ENCODE results near the gene PRKCSH.
"Not testable (repeated sequence)": the region's sequence is repeated elsewhere in the genome, so short reads cannot be mapped to it uniquely, and the experiment has no call there.

PRKCSH gene

GRCh38 chr19:11421371-11422098 lies 13.9 kb upstream of the PRKCSH start:
- Histone ChIP-seq H3K4me1 (ENCODE audit: control insufficient read depth, insufficient read depth, low read length) (peaks cover 6% of the 10 kb centered on the region; the same call in 1 of the 2 replicates), H3K27ac (ENCODE audit: low read depth, low read length) (no peak overlapping the region), H3K36me3 (ENCODE audit: control insufficient read depth, insufficient read depth, low read length) (no peaks in the 10 kb centered on the region), H3K4me3 (ENCODE audit: low read depth, low read length) (peak overlapping the region; percentile 71), H3K27me3 (ENCODE audit: control insufficient read depth, insufficient read depth, low read length) (peaks cover 29% of the 10 kb centered on the region), H3K9me3 (ENCODE audit: control insufficient read depth, insufficient read depth, low read length) (no peaks in the 10 kb centered on the region), H3K9ac (ENCODE audit: low read depth, low read length) (no peak overlapping the region)

- no peak overlapping the region for H3K27ac ChIP-seq (ENCODE audit: low read depth, low read length)
- H3K27me3 ChIP-seq (ENCODE audit: control insufficient read depth, insufficient read depth, low read length), result peaks cover 29% of the 10 kb centered on the region
- H3K4me3 ChIP-seq (ENCODE audit: low read depth, low read length), result peak overlapping the region; percentile 71
- no peaks in the 10 kb centered on the region for H3K9me3 ChIP-seq (ENCODE audit: control insufficient read depth, insufficient read depth, low read length)
- peaks cover 6% of the 10 kb centered on the region; the same call in 1 of the 2 replicates for H3K4me1 ChIP-seq (ENCODE audit: control insufficient read depth, insufficient read depth, low read length)
- no peak overlapping the region for H3K9ac ChIP-seq (ENCODE audit: low read depth, low read length)
- no peaks in the 10 kb centered on the region for H3K36me3 ChIP-seq (ENCODE audit: control insufficient read depth, insufficient read depth, low read length)
Measured at GRCh38 chr19:11422163-11423065, 13.0 kb upstream of the PRKCSH start.

- H3K9me3 ChIP-seq (ENCODE audit: control insufficient read depth, insufficient read depth, low read length), result no peaks in the 10 kb centered on the region
- H3K36me3 ChIP-seq (ENCODE audit: control insufficient read depth, insufficient read depth, low read length), result no peaks in the 10 kb centered on the region
- H3K9ac ChIP-seq (ENCODE audit: low read depth, low read length), result no peak overlapping the region
- H3K27me3 ChIP-seq (ENCODE audit: control insufficient read depth, insufficient read depth, low read length), result peaks cover 29% of the 10 kb centered on the region
- H3K4me1 ChIP-seq (ENCODE audit: control insufficient read depth, insufficient read depth, low read length), result peaks cover 6% of the 10 kb centered on the region; the same call in 1 of the 2 replicates
- H3K27ac ChIP-seq (ENCODE audit: low read depth, low read length), result no peak overlapping the region
- no peak overlapping the region for H3K4me3 ChIP-seq (ENCODE audit: low read depth, low read length)
Measured at GRCh38 chr19:11423164-11423790, 12.2 kb upstream of the PRKCSH start.

- peaks cover 6% of the 10 kb centered on the region; the same call in 1 of the 2 replicates for H3K4me1 ChIP-seq (ENCODE audit: control insufficient read depth, insufficient read depth, low read length)
- no peaks in the 10 kb centered on the region for H3K36me3 ChIP-seq (ENCODE audit: control insufficient read depth, insufficient read depth, low read length)
- H3K27ac ChIP-seq (ENCODE audit: low read depth, low read length), result no peak overlapping the region
- peaks cover 29% of the 10 kb centered on the region for H3K27me3 ChIP-seq (ENCODE audit: control insufficient read depth, insufficient read depth, low read length)
- no peak overlapping the region for H3K9ac ChIP-seq (ENCODE audit: low read depth, low read length)
- no peaks in the 10 kb centered on the region for H3K9me3 ChIP-seq (ENCODE audit: control insufficient read depth, insufficient read depth, low read length)
- no peak overlapping the region for H3K4me3 ChIP-seq (ENCODE audit: low read depth, low read length)
Measured at GRCh38 chr19:11423791-11424181, 11.6 kb upstream of the PRKCSH start.

- no peaks in the 10 kb centered on the region for H3K9me3 ChIP-seq (ENCODE audit: control insufficient read depth, insufficient read depth, low read length)
- 0 out of 2 replicates have a peak, but pooled peaks cover 3% of the 10 kb centered on the region for H3K4me1 ChIP-seq (ENCODE audit: control insufficient read depth, insufficient read depth, low read length)
- no peak overlapping the region for H3K4me3 ChIP-seq (ENCODE audit: low read depth, low read length)
- H3K27ac ChIP-seq (ENCODE audit: low read depth, low read length), result no peak overlapping the region
- peaks cover 14% of the 10 kb centered on the region for H3K27me3 ChIP-seq (ENCODE audit: control insufficient read depth, insufficient read depth, low read length)
- no peaks in the 10 kb centered on the region for H3K36me3 ChIP-seq (ENCODE audit: control insufficient read depth, insufficient read depth, low read length)
- no peak overlapping the region for H3K9ac ChIP-seq (ENCODE audit: low read depth, low read length)
Measured at GRCh38 chr19:11425719-11426457, 9.5 kb upstream of the PRKCSH start.

- H3K36me3 ChIP-seq (ENCODE audit: control insufficient read depth, insufficient read depth, low read length), result no peaks in the 10 kb centered on the region
- H3K27me3 ChIP-seq (ENCODE audit: control insufficient read depth, insufficient read depth, low read length), result peaks cover 14% of the 10 kb centered on the region
- H3K27ac ChIP-seq (ENCODE audit: low read depth, low read length), result no peak overlapping the region
- H3K4me3 ChIP-seq (ENCODE audit: low read depth, low read length), result no peak overlapping the region
- H3K9me3 ChIP-seq (ENCODE audit: control insufficient read depth, insufficient read depth, low read length), result no peaks in the 10 kb centered on the region
- no peaks in the 10 kb centered on the region for H3K4me1 ChIP-seq (ENCODE audit: control insufficient read depth, insufficient read depth, low read length)
- H3K9ac ChIP-seq (ENCODE audit: low read depth, low read length), result no peak overlapping the region
Measured at GRCh38 chr19:11426656-11427055, 8.8 kb upstream of the PRKCSH start.

- Histone ChIP-seq H3K36me3 (ENCODE audit: control insufficient read depth, insufficient read depth, low read length) (peaks cover 22% of the 10 kb centered on the region), H3K4me1 (ENCODE audit: control insufficient read depth, insufficient read depth, low read length) (peaks cover 11% of the 10 kb centered on the region)
- not testable (repeated sequence) for H3K4me3 ChIP-seq (ENCODE audit: low read depth, low read length); H3K9ac ChIP-seq (ENCODE audit: low read depth, low read length); H3K9me3 ChIP-seq (ENCODE audit: control insufficient read depth, insufficient read depth, low read length); H3K27ac ChIP-seq (ENCODE audit: low read depth, low read length); H3K27me3 ChIP-seq (ENCODE audit: control insufficient read depth, insufficient read depth, low read length)
Measured at GRCh38 chr19:11433526-11433925, 1.9 kb upstream of the PRKCSH start.

GRCh38 chr19:11434703-11435056 lies 755 bp upstream of the PRKCSH start:
- H3K9ac ChIP-seq (ENCODE audit: low read depth, low read length), result no peak overlapping the region

GRCh38 chr19:11435833-11436313 lies 438 bp downstream of the PRKCSH start:
- Histone ChIP-seq H3K4me3 (ENCODE audit: low read depth, low read length) (peak overlapping the region; percentile 96), H3K9me3 (ENCODE audit: control insufficient read depth, insufficient read depth, low read length) (no peaks in the 10 kb centered on the region), H3K36me3 (ENCODE audit: control insufficient read depth, insufficient read depth, low read length) (peaks cover 41% of the 10 kb centered on the region), H3K4me1 (ENCODE audit: control insufficient read depth, insufficient read depth, low read length) (peaks cover 11% of the 10 kb centered on the region), H3K27me3 (ENCODE audit: control insufficient read depth, insufficient read depth, low read length) (no peaks in the 10 kb centered on the region), H3K27ac (ENCODE audit: low read depth, low read length) (peak overlapping the region; percentile 88), H3K9ac (ENCODE audit: low read depth, low read length) (peak overlapping the region; percentile 95)

More at GRCh38 chr19:11434703-11435056, 755 bp upstream of the PRKCSH start:
- Histone ChIP-seq H3K27me3 (ENCODE audit: control insufficient read depth, insufficient read depth, low read length) (no peaks in the 10 kb centered on the region), H3K9me3 (ENCODE audit: control insufficient read depth, insufficient read depth, low read length) (no peaks in the 10 kb centered on the region), H3K4me3 (ENCODE audit: low read depth, low read length) (peak overlapping the region; percentile 58), H3K36me3 (ENCODE audit: control insufficient read depth, insufficient read depth, low read length) (peaks cover 31% of the 10 kb centered on the region), H3K27ac (ENCODE audit: low read depth, low read length) (peak overlapping the region; percentile 13), H3K4me1 (ENCODE audit: control insufficient read depth, insufficient read depth, low read length) (peaks cover 11% of the 10 kb centered on the region)

GRCh38 chr19:11437955-11438354 lies 2.5 kb downstream of the PRKCSH start:
- Histone ChIP-seq H3K27me3 (ENCODE audit: control insufficient read depth, insufficient read depth, low read length) (no peaks in the 10 kb centered on the region), H3K4me3 (ENCODE audit: low read depth, low read length) (no peak overlapping the region), H3K36me3 (ENCODE audit: control insufficient read depth, insufficient read depth, low read length) (peaks cover 62% of the 10 kb centered on the region), H3K9ac (ENCODE audit: low read depth, low read length) (no peak overlapping the region), H3K27ac (ENCODE audit: low read depth, low read length) (no peak overlapping the region), H3K4me1 (ENCODE audit: control insufficient read depth, insufficient read depth, low read length) (peaks cover 11% of the 10 kb centered on the region), H3K9me3 (ENCODE audit: control insufficient read depth, insufficient read depth, low read length) (no peaks in the 10 kb centered on the region)
